ENCODE data around the gene VAT1L. TPM values are rescaled to one million over a fixed set of nuclear protein-coding genes. Genes with fewer than 3 reads are reported as not detected.

The VAT1L gene
- total and polyA plus RNA-seq, 2 donors, result 0.24 to 0.34 TPM

- DNase-seq (ENCODE audit: low read depth in 6 of 9, low spot score in 9 of 9), result no peak
- Histone ChIP-seq H3K27ac (ENCODE audit: low read depth in 1 of 2, low read length in 1 of 2) (no peak overlapping the region), H3K27me3 (ENCODE audit: control insufficient read depth in 2 of 2, insufficient read depth in 1 of 2, low read length in 1 of 2) (no peaks in the 10 kb centered on the region), H3K36me3 (ENCODE audit: control insufficient read depth in 2 of 2, insufficient read depth in 2 of 2, low read length in 1 of 2) (no peaks in the 10 kb centered on the region), H3K4me3 (ENCODE audit: low read length in 2 of 2) (no peak overlapping the region), H3K9me3 (ENCODE audit: control insufficient read depth in 2 of 2, insufficient read depth in 1 of 2, low read length in 1 of 2) (no peaks in the 10 kb centered on the region), H3K4me1 (ENCODE audit: control insufficient read depth in 2 of 2, insufficient read depth in 2 of 2, low read length in 2 of 2) (no peaks in the 10 kb centered on the region)
- WGBS, result 98% methylated on average over 5 of the region's 5 CpGs
Observed at GRCh38 chr16:77836801-77837200, 48.4 kb downstream of the VAT1L start.

GRCh38 chr16:77838597-77839255 lies 50.4 kb downstream of the VAT1L start:
- no peaks in the 10 kb centered on the region for H3K4me1 ChIP-seq (ENCODE audit: control insufficient read depth in 2 of 2, insufficient read depth in 2 of 2, low read length in 2 of 2)
- no peaks in the 10 kb centered on the region for H3K9me3 ChIP-seq (ENCODE audit: control insufficient read depth in 2 of 2, insufficient read depth in 1 of 2, low read length in 1 of 2)
- WGBS, result 81% methylated on average over 7 of the region's 7 CpGs
- no peaks in the 10 kb centered on the region for H3K36me3 ChIP-seq (ENCODE audit: control insufficient read depth in 2 of 2, insufficient read depth in 2 of 2, low read length in 1 of 2)
- DNase-seq (ENCODE audit: low read depth in 6 of 9, low spot score in 9 of 9), result no peak
- no peak overlapping the region for H3K27ac ChIP-seq (ENCODE audit: low read depth in 1 of 2, low read length in 1 of 2)
- no peaks in the 10 kb centered on the region for H3K27me3 ChIP-seq (ENCODE audit: control insufficient read depth in 2 of 2, insufficient read depth in 1 of 2, low read length in 1 of 2)
- no peak overlapping the region for H3K4me3 ChIP-seq (ENCODE audit: low read length in 2 of 2)

DNA sequence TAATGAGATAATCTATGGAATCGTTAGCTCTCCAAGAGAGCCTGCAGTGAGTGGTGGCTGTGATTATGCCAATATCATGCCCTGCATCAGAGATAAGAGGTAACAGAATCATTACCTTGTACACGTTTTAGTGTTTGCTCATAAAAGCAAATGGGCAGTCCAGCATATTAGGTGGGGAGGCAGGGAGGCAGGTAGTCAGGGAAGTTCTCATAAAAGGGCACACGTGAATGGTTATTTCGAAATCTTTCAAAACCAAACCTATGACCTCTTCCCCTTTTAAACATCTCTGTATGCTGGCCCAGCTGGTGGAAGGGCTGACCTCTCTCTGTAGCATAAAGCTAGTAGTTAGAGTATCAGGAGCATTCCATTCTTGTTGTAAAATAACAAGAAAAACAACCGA lies 51.7 kb downstream of the VAT1L start:
- no peak overlapping the region for H3K4me3 ChIP-seq (ENCODE audit: low read length in 2 of 2)
- H3K27me3 ChIP-seq (ENCODE audit: control insufficient read depth in 2 of 2, insufficient read depth in 1 of 2, low read length in 1 of 2), result no peaks in the 10 kb centered on the region
- no peak for DNase-seq (ENCODE audit: low read depth in 6 of 9, low spot score in 9 of 9)
- H3K4me1 ChIP-seq (ENCODE audit: control insufficient read depth in 2 of 2, insufficient read depth in 2 of 2, low read length in 2 of 2), result no peaks in the 10 kb centered on the region
- WGBS, result 67% methylated on average over 5 of the region's 5 CpGs
- H3K9me3 ChIP-seq (ENCODE audit: control insufficient read depth in 2 of 2, insufficient read depth in 1 of 2, low read length in 1 of 2), result no peaks in the 10 kb centered on the region
- no peak overlapping the region for H3K27ac ChIP-seq (ENCODE audit: low read depth in 1 of 2, low read length in 1 of 2)
- H3K36me3 ChIP-seq (ENCODE audit: control insufficient read depth in 2 of 2, insufficient read depth in 2 of 2, low read length in 1 of 2), result no peaks in the 10 kb centered on the region

DNA sequence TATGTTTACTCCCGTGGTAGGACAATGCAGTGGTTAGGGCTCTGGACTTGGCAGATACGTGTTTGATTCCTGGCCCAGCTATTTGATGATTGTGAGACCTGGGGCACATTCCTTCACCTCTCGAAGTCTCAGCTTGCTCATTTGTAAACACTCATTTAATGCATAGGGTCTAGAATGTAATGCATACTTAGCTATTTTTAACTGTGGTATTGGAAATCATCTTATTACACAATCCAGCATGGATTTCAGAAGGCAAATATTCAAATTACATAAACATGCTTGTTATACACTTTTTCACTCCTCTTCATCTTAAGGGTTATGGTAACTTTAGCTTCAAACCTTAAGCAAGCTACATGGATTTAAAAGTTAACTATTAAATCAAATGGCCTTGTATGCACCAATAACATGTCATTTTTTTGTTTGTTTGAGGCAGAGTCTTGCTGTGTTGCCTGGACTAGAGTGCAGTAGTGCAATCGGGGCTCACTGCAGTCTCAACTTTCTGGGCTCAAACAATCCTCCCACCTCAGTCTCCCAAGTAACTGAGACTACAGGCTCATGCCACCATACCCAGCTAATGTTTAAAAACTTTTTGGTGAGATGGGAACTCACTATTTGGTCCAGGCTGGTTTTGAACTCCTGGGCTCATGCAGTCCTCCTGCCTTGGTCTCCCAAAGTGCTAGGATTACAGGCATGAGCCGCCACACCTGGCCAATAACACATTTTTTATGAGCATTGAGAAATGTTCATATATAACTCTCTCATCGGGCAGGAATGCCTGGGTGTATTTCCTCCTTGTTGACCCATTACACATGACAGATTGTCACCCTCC lies 52.5 kb downstream of the VAT1L start:
- 88% methylated on average over 6 of the region's 6 CpGs for WGBS
- H3K27me3 ChIP-seq (ENCODE audit: control insufficient read depth in 2 of 2, insufficient read depth in 1 of 2, low read length in 1 of 2), result no peaks in the 10 kb centered on the region
- H3K36me3 ChIP-seq (ENCODE audit: control insufficient read depth in 2 of 2, insufficient read depth in 2 of 2, low read length in 1 of 2), result no peaks in the 10 kb centered on the region
- no peak for DNase-seq (ENCODE audit: low read depth in 6 of 9, low spot score in 9 of 9)
- H3K27ac ChIP-seq (ENCODE audit: low read depth in 1 of 2, low read length in 1 of 2), result no peak overlapping the region
- no peak overlapping the region for H3K4me3 ChIP-seq (ENCODE audit: low read length in 2 of 2)
- H3K4me1 ChIP-seq (ENCODE audit: control insufficient read depth in 2 of 2, insufficient read depth in 2 of 2, low read length in 2 of 2), result no peaks in the 10 kb centered on the region
- H3K9me3 ChIP-seq (ENCODE audit: control insufficient read depth in 2 of 2, insufficient read depth in 1 of 2, low read length in 1 of 2), result no peaks in the 10 kb centered on the region

DNA sequence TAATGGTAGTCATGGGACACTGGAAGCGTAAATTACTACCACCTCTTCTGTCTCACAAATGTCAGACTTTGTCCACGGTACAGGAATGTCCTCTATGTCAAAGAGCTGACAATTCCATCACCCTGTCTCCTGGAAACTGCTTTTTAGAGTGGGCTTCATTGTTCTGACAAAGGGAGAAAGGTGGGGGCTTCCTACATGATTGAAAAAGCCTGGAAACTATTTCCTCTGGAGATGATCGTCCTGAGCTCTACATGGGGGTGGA lies 53.1 kb downstream of the VAT1L start:
- no peak for DNase-seq (ENCODE audit: low read depth in 6 of 9, low spot score in 9 of 9)
- H3K9me3 ChIP-seq (ENCODE audit: control insufficient read depth in 2 of 2, insufficient read depth in 1 of 2, low read length in 1 of 2), result no peaks in the 10 kb centered on the region
- H3K27me3 ChIP-seq (ENCODE audit: control insufficient read depth in 2 of 2, insufficient read depth in 1 of 2, low read length in 1 of 2), result no peaks in the 10 kb centered on the region
- no peak overlapping the region for H3K4me3 ChIP-seq (ENCODE audit: low read length in 2 of 2)
- 46% methylated on average over 3 of the region's 3 CpGs for WGBS
- no peak overlapping the region for H3K27ac ChIP-seq (ENCODE audit: low read depth in 1 of 2, low read length in 1 of 2)
- H3K36me3 ChIP-seq (ENCODE audit: control insufficient read depth in 2 of 2, insufficient read depth in 2 of 2, low read length in 1 of 2), result no peaks in the 10 kb centered on the region
- no peaks in the 10 kb centered on the region for H3K4me1 ChIP-seq (ENCODE audit: control insufficient read depth in 2 of 2, insufficient read depth in 2 of 2, low read length in 2 of 2)

- 97% methylated on average over 3 of the region's 3 CpGs for WGBS
- DNase-seq (ENCODE audit: low read depth in 6 of 9, low spot score in 9 of 9), result no peak
- Histone ChIP-seq H3K4me1 (ENCODE audit: control insufficient read depth in 2 of 2, insufficient read depth in 2 of 2, low read length in 2 of 2) (no peaks in the 10 kb centered on the region), H3K9me3 (ENCODE audit: control insufficient read depth in 2 of 2, insufficient read depth in 1 of 2, low read length in 1 of 2) (no peaks in the 10 kb centered on the region), H3K27ac (ENCODE audit: low read depth in 1 of 2, low read length in 1 of 2) (no peak overlapping the region), H3K36me3 (ENCODE audit: control insufficient read depth in 2 of 2, insufficient read depth in 2 of 2, low read length in 1 of 2) (no peaks in the 10 kb centered on the region), H3K4me3 (ENCODE audit: low read length in 2 of 2) (no peak overlapping the region), H3K27me3 (ENCODE audit: control insufficient read depth in 2 of 2, insufficient read depth in 1 of 2, low read length in 1 of 2) (no peaks in the 10 kb centered on the region)
Observed at GRCh38 chr16:77842468-77842867, 54.1 kb downstream of the VAT1L start.

- H3K27me3 ChIP-seq (ENCODE audit: control insufficient read depth in 2 of 2, insufficient read depth in 1 of 2, low read length in 1 of 2), result no peaks in the 10 kb centered on the region
- no peaks in the 10 kb centered on the region for H3K9me3 ChIP-seq (ENCODE audit: control insufficient read depth in 2 of 2, insufficient read depth in 1 of 2, low read length in 1 of 2)
- DNase-seq (ENCODE audit: low read depth in 6 of 9, low spot score in 9 of 9), result no peak
- H3K4me1 ChIP-seq (ENCODE audit: control insufficient read depth in 2 of 2, insufficient read depth in 2 of 2, low read length in 2 of 2), result no peaks in the 10 kb centered on the region
- H3K36me3 ChIP-seq (ENCODE audit: control insufficient read depth in 2 of 2, insufficient read depth in 2 of 2, low read length in 1 of 2), result no peaks in the 10 kb centered on the region
- H3K4me3 ChIP-seq (ENCODE audit: low read length in 2 of 2), result no peak overlapping the region
- 86% methylated on average over 3 of the region's 3 CpGs for WGBS
- no peak overlapping the region for H3K27ac ChIP-seq (ENCODE audit: low read depth in 1 of 2, low read length in 1 of 2)
Observed at GRCh38 chr16:77843405-77843804, 55.0 kb downstream of the VAT1L start.

- no peak for DNase-seq (ENCODE audit: low read depth in 6 of 9, low spot score in 9 of 9)
- no peaks in the 10 kb centered on the region for H3K36me3 ChIP-seq (ENCODE audit: control insufficient read depth in 2 of 2, insufficient read depth in 2 of 2, low read length in 1 of 2)
- WGBS, result 91% methylated on average over 4 of the region's 4 CpGs
- no peaks in the 10 kb centered on the region for H3K4me1 ChIP-seq (ENCODE audit: control insufficient read depth in 2 of 2, insufficient read depth in 2 of 2, low read length in 2 of 2)
- no peaks in the 10 kb centered on the region for H3K27me3 ChIP-seq (ENCODE audit: control insufficient read depth in 2 of 2, insufficient read depth in 1 of 2, low read length in 1 of 2)
- no peak overlapping the region for H3K27ac ChIP-seq (ENCODE audit: low read depth in 1 of 2, low read length in 1 of 2)
- no peaks in the 10 kb centered on the region for H3K9me3 ChIP-seq (ENCODE audit: control insufficient read depth in 2 of 2, insufficient read depth in 1 of 2, low read length in 1 of 2)
- H3K4me3 ChIP-seq (ENCODE audit: low read length in 2 of 2), result no peak overlapping the region
Observed at GRCh38 chr16:77844801-77845200, 56.4 kb downstream of the VAT1L start.

DNA sequence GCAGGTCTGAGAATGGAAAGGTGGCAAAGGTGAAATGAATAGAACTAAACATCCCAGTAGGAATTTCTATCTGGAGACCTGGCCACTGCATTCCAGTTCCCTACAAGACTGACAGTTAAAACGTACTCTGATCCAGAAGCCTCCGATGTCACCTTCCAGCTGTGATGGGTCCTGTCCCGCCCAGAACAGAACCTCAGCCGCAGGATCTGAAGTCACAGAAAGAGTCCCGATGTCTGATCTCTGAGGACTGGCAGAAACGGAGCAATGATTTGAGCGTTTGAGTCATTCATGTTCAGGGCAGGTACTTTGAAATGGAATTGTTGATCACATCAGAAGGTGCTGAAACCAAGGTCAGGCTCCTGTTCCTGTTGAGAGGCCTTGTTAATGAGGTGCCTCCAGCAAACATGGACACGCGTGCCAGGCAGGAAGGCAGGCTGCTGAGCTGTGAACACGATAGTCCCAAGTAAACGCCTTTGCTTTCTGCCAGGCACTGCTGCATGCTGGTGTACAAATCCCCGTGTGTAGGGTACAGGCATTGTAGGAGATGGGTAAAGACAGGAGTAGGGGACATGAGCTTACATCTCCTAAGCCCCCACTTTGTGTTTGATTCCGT lies 61.4 kb downstream of the VAT1L start:
- H3K27ac ChIP-seq (ENCODE audit: low read depth in 1 of 2, low read length in 1 of 2), result no peak overlapping the region
- H3K27me3 ChIP-seq (ENCODE audit: control insufficient read depth in 2 of 2, insufficient read depth in 1 of 2, low read length in 1 of 2), result no peaks in the 10 kb centered on the region
- no peaks in the 10 kb centered on the region for H3K4me1 ChIP-seq (ENCODE audit: control insufficient read depth in 2 of 2, insufficient read depth in 2 of 2, low read length in 2 of 2)
- H3K4me3 ChIP-seq (ENCODE audit: low read length in 2 of 2), result no peak overlapping the region
- no peak for DNase-seq (ENCODE audit: low read depth in 6 of 9, low spot score in 9 of 9)
- WGBS, result 91% methylated on average over 13 of the region's 13 CpGs
- H3K36me3 ChIP-seq (ENCODE audit: control insufficient read depth in 2 of 2, insufficient read depth in 2 of 2, low read length in 1 of 2), result no peaks in the 10 kb centered on the region
- no peaks in the 10 kb centered on the region for H3K9me3 ChIP-seq (ENCODE audit: control insufficient read depth in 2 of 2, insufficient read depth in 1 of 2, low read length in 1 of 2)

Data from thymus (tissue), 11 donors.